ENCODE data around the gene AMOTL2.

AMOTL2 gene

DNA sequence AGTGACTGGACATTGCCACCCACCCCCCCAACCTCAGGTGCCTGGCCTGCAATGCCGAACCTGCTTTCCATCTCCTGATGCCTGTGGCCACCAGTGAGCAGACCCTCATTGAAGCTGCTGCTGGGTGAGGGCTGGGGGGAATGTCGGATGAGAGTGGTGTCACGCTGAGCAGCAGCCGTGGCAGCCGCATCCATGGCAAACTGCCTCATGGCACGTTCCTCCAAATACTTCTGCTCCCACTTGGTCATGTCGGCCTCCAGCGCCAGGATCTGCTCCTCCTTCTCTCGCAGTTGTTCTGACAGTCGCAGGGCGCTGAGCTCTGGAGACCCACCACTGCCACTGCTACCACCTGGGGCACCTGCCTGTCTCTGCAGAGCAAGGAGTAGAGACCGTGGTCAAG, 14.2 kb downstream of the AMOTL2 start:
- Histone ChIP-seq H3K9me3 (ENCODE audit: insufficient read depth, low read length, severe bottlenecking) (no peaks in the 10 kb centered on the region), H3K4me2 (ENCODE audit: insufficient read depth, low read length) (no peak overlapping the region), H3K79me2 (ENCODE audit: insufficient read depth, low read length) (no peaks in the 10 kb centered on the region), H3K9ac (ENCODE audit: low read depth, low read length) (no peak overlapping the region), H4K20me1 (ENCODE audit: insufficient read depth, low read length) (no peaks in the 10 kb centered on the region), H3K36me3 (ENCODE audit: insufficient read depth, low read length) (no peaks in the 10 kb centered on the region), H3K4me1 (ENCODE audit: insufficient read depth, low read length) (peaks cover 21% of the 10 kb centered on the region), H3K4me3 (ENCODE audit: low read depth in 1 of 2, low read length in 2 of 2) (no peak overlapping the region), H2AFZ (ENCODE audit: low read depth, low read length) (no peak overlapping the region), H3K27ac (ENCODE audit: low read length) (no peak overlapping the region), H3K27me3 (ENCODE audit: insufficient read depth, low read length, poor library complexity) (no peaks in the 10 kb centered on the region)
- ATAC-seq (ENCODE audit: insufficient read depth, low read depth) (no peak), DNase-seq (no peak)
- TF ChIP-seq EZH2 (IDR thresholded peaks at IDR 0.05; ENCODE audit: borderline replicate concordance, low read depth, low read length, severe bottlenecking): no peak
- TF ChIP-seq, protein P1, sequence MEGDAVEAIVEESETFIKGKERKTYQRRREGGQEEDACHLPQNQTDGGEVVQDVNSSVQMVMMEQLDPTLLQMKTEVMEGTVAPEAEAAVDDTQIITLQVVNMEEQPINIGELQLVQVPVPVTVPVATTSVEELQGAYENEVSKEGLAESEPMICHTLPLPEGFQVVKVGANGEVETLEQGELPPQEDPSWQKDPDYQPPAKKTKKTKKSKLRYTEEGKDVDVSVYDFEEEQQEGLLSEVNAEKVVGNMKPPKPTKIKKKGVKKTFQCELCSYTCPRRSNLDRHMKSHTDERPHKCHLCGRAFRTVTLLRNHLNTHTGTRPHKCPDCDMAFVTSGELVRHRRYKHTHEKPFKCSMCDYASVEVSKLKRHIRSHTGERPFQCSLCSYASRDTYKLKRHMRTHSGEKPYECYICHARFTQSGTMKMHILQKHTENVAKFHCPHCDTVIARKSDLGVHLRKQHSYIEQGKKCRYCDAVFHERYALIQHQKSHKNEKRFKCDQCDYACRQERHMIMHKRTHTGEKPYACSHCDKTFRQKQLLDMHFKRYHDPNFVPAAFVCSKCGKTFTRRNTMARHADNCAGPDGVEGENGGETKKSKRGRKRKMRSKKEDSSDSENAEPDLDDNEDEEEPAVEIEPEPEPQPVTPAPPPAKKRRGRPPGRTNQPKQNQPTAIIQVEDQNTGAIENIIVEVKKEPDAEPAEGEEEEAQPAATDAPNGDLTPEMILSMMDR (IDR thresholded peaks at IDR 0.05; ENCODE audit: borderline replicate concordance, extremely low read depth, low read length, poor library complexity, severe bottlenecking): no peak

DNA sequence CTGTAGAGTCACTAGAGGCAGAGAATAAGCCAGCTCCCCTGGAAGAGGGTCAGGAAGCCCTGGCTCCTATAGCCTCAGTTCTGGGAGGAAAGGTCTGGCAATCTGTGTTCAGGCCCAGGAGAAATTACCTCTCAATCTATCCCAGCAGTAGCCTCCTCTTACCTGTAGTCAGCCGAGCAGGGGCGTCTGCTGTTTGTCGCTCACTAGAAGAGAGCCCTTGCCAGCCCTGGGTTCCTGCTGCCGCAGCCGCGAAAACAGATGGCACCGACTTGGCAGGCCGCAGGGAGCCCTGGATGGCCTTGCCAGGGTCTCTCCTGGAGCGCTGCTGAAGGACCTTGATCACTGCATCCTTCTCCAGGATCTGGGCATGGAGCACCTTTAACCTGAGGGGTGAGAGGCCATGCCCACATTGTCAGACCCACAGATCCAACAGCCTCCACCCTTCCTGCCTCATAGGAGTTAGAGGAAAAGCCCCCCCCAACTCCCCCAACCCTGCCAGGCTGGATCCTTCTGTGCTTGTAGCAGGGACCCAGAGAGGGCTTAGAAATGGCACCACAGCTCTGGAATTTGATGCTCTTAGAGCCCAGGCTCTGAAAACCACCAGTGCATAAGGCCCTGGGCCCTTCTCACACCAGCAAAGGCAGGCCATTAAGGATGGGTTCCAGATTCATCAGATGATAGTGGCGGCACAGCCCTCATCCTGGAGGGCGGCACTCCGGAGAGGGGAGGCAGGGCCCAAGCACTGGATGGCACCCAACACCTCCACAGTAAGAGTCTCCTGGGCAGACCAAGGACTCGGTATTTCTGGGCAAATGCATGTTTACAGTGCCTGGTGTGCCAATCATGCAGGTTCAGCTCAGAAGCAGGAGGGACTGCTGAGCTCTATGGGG, 14.9 kb downstream of the AMOTL2 start:
- Histone ChIP-seq H3K4me1 (ENCODE audit: insufficient read depth, low read length) (peaks cover 15% of the 10 kb centered on the region), H3K27ac (ENCODE audit: low read length) (no peak overlapping the region), H3K9ac (ENCODE audit: low read depth, low read length) (no peak overlapping the region), H3K4me2 (ENCODE audit: insufficient read depth, low read length) (no peak overlapping the region), H3K9me3 (ENCODE audit: insufficient read depth, low read length, severe bottlenecking) (no peaks in the 10 kb centered on the region), H3K79me2 (ENCODE audit: insufficient read depth, low read length) (no peaks in the 10 kb centered on the region), H2AFZ (ENCODE audit: low read depth, low read length) (no peak overlapping the region), H4K20me1 (ENCODE audit: insufficient read depth, low read length) (no peaks in the 10 kb centered on the region), H3K36me3 (ENCODE audit: insufficient read depth, low read length) (no peaks in the 10 kb centered on the region), H3K27me3 (ENCODE audit: insufficient read depth, low read length, poor library complexity) (no peaks in the 10 kb centered on the region), H3K4me3 (ENCODE audit: low read depth in 1 of 2, low read length in 2 of 2) (no peak overlapping the region)
- ATAC-seq (ENCODE audit: insufficient read depth, low read depth) (no peak), DNase-seq (no peak)
- TF ChIP-seq, protein P1 (IDR thresholded peaks at IDR 0.05; ENCODE audit: borderline replicate concordance, extremely low read depth, low read length, poor library complexity, severe bottlenecking): no peak
- no peak for TF ChIP-seq EZH2 (IDR thresholded peaks at IDR 0.05; ENCODE audit: borderline replicate concordance, low read depth, low read length, severe bottlenecking)

DNA sequence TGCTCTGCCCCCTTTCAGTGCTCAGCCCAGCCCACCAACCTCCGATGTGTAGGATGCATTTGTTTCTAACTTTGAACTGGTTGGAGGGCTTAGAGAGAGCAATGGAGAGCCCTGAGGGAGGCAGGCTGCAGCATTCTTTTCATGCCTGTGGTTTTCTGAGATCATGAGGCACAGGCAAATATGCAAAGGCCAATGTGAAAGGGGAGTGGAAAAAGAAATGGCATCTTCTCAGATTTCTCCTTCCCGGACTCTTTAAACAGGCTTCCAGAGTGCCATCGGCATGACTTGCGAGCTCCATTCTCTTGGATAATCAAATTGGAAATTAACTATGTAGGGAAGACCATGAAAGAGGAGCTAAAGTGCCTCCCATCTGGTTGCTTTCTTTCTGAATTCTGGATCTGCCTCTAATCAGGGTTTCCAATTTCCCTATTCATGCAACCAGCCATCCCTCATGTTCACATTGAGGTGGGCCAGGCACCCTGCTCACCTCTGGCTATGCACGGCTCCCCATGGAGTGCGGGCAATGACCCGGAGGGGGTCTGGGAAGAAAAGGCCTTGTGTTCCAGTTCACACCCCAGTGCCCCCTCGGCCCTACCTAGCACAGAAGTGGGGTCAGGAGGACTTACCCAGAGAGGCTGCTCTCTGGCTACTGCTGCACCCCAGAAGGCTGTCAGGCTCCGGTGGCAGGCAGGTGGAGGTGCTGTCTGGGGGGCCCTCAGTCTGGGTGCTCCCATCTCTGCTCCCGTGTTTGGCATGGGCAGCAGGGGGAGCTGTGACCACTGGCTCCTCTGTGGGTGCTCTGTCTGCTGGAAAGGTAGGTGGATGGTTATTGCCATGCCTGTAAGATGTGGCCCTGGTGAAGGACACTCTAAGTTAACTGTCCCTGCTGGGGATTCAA, 16.1 kb downstream of the AMOTL2 start:
- no peaks in the 10 kb centered on the region for H3K27me3 ChIP-seq (ENCODE audit: insufficient read depth, low read length, poor library complexity)
- H3K27ac ChIP-seq (ENCODE audit: low read length): no peak overlapping the region
- no peak for TF ChIP-seq EZH2 (IDR thresholded peaks at IDR 0.05; ENCODE audit: borderline replicate concordance, low read depth, low read length, severe bottlenecking)
- TF ChIP-seq, protein P1 (IDR thresholded peaks at IDR 0.05; ENCODE audit: borderline replicate concordance, extremely low read depth, low read length, poor library complexity, severe bottlenecking): peak; percentile 54
- peaks cover 3% of the 10 kb centered on the region for H3K4me1 ChIP-seq (ENCODE audit: insufficient read depth, low read length)
- H2AFZ ChIP-seq (ENCODE audit: low read depth, low read length): no peak overlapping the region
- DNase-seq (peak; percentile 29), ATAC-seq (ENCODE audit: insufficient read depth, low read depth) (peak; percentile 68)
- H3K9ac ChIP-seq (ENCODE audit: low read depth, low read length): no peak overlapping the region
- no peaks in the 10 kb centered on the region for H4K20me1 ChIP-seq (ENCODE audit: insufficient read depth, low read length)
- H3K79me2 ChIP-seq (ENCODE audit: insufficient read depth, low read length): no peaks in the 10 kb centered on the region
- no peaks in the 10 kb centered on the region for H3K9me3 ChIP-seq (ENCODE audit: insufficient read depth, low read length, severe bottlenecking)
- no peak overlapping the region for H3K4me2 ChIP-seq (ENCODE audit: insufficient read depth, low read length)
- no peak overlapping the region for H3K4me3 ChIP-seq (ENCODE audit: low read depth in 1 of 2, low read length in 2 of 2)
- H3K36me3 ChIP-seq (ENCODE audit: insufficient read depth, low read length): no peaks in the 10 kb centered on the region
